Upper lobe of left lung (tissue), 6 donors: ENCODE measurements around the gene IMMP2L. TPM values are rescaled to one million over a fixed set of nuclear protein-coding genes. Genes with fewer than 3 reads are reported as not detected.
"Not testable (repeated sequence)": the region's sequence is repeated elsewhere in the genome, so short reads cannot be mapped to it uniquely, and the experiment has no call there.

Experiments used
- ATAC-seq, 2 donors: fragments of 200-7000 bp; cut with Tn5 transposase; one replicate each; pipeline ENCODE4 v1.9.1; 2022; ENCODE audit warnings: mild to moderate bottlenecking in 2 of 2, moderate library complexity in 2 of 2; ENCODE audit not compliant: low FRiP score in 2 of 2
- DNase-seq, 2 donors: peaks; one replicate each; pipeline ENCODE4 v3.0.0-alpha.2; 2019 to 2020
- H3K27ac ChIP-seq, 4 donors: fragments of 200-600 bp; sonication (generic); one replicate each; pipeline ENCODE4 v1.5.1; 2016 to 2019
- H3K27me3 ChIP-seq, 4 donors: fragments of 200-600 bp; sonication (generic); one replicate each; pipeline ENCODE4 v1.5.1; 2017 to 2019
- H3K36me3 ChIP-seq, 4 donors: fragments of 200-600 bp; sonication (generic); one replicate each; pipeline ENCODE4 v1.5.1; 2016 to 2019
- H3K4me1 ChIP-seq, 4 donors: fragments of 200-600 bp; sonication (generic); one replicate each; pipeline ENCODE4 v1.5.1; 2018 to 2019
- H3K4me3 ChIP-seq, 4 donors: fragments of 200-600 bp; sonication (generic); one replicate each; pipeline ENCODE4 v1.5.1; 2017 to 2019; ENCODE audit warnings: mild to moderate bottlenecking in 2 of 4, moderate library complexity in 1 of 4
- H3K9me3 ChIP-seq, 4 donors: fragments of 200-600 bp; sonication (generic); one replicate each; pipeline ENCODE4 v1.5.1; 2018 to 2019
- CTCF ChIP-seq, 6 experiments: fragments of 450-650 bp in 4 of 6; fragments of 200-600 bp in 2 of 6; sonication (generic) in 2 of 6; IDR thresholded peaks; one replicate each; pipeline ENCODE4 v1.5.1; 2016 to 2019; ENCODE audit warnings: antibody characterized with exemption in 6 of 6
- EP300 ChIP-seq, 4 donors: sonication (generic); formaldehyde crosslinking; IDR thresholded peaks; one replicate each; pipeline ENCODE4 v1.5.1; 2017; ENCODE audit warnings: antibody characterized with exemption in 4 of 4, control low read depth in 2 of 4
- POLR2A ChIP-seq, 4 donors: fragments of 450-650 bp; IDR thresholded peaks; one replicate each; pipeline ENCODE4 v1.5.1; 2016 to 2017; ENCODE audit warnings: antibody characterized with exemption in 4 of 4, mild to moderate bottlenecking in 2 of 4
- POLR2AphosphoS5 ChIP-seq, 2 donors: sonication (generic); formaldehyde crosslinking; IDR thresholded peaks; one replicate each; pipeline ENCODE4 v1.5.1; 2017; ENCODE audit warnings: antibody characterized with exemption in 2 of 2
- WGBS, 2 donors: methylation state at CpG; one replicate each; pipeline ENCODE4 v1.1.5; 2017 to 2018; 5-methylcytosine and 5-hydroxymethylcytosine counted together
- total RNA-seq, 6 donors: library from RNA; depleted of rRNA in 4 of 6; stranded (reverse); fragments of >200 nt in 4 of 6; gene quantifications; one replicate each; pipeline versions ENCODE4 v1.1.0 to v1.2.1, GENCODE V29; 2016 to 2021
- donor health status: DM: no; HTN: no; CAD: no; lungs with moderate emphysema.
- donor health status: DM: no; HTN: yes; CAD: no; lungs with severe emphysema.

The IMMP2L gene
- total RNA-seq, 6 donors from 2014 or later, result 7.1 to 17.5 (median 11.3) TPM

GRCh38 chr7:111272092-111272491 lies 290.2 kb downstream of the IMMP2L start:
- no peaks in the 10 kb centered on the region for H3K4me1 ChIP-seq
- H3K27me3 ChIP-seq, result no peaks in the 10 kb centered on the region
- no peaks in the 10 kb centered on the region for H3K36me3 ChIP-seq
- TF ChIP-seq POLR2A (IDR thresholded peaks at IDR 0.05), result no peak
- DNase-seq (no peak), ATAC-seq (no peak)
- H3K27ac ChIP-seq, result no peak overlapping the region
- no peaks in the 10 kb centered on the region for H3K9me3 ChIP-seq
- no peak overlapping the region for H3K4me3 ChIP-seq

GRCh38 chr7:111270794-111271193 lies 291.5 kb downstream of the IMMP2L start:
- not testable (repeated sequence) for ATAC-seq, H3K36me3 ChIP-seq, H3K4me1 ChIP-seq, H3K9me3 ChIP-seq, H3K27me3 ChIP-seq, DNase-seq, H3K4me3 ChIP-seq, H3K27ac ChIP-seq
- 48 to 92% methylated on average over 2 of the region's 2 CpGs for WGBS, 2 donors

GRCh38 chr7:111268941-111269340 lies 293.4 kb downstream of the IMMP2L start:
- TF ChIP-seq EP300 (IDR thresholded peaks at IDR 0.05) (no peak), POLR2A (IDR thresholded peaks at IDR 0.05) (no peak), CTCF (IDR thresholded peaks at IDR 0.05) (no peak), POLR2AphosphoS5 (IDR thresholded peaks at IDR 0.05) (no peak)
- no peaks in the 10 kb centered on the region for H3K36me3 ChIP-seq
- H3K4me1 ChIP-seq, result peaks cover 0 to 19% (median 7%) of the 10 kb centered on the region in 4 donors
- WGBS, 2 donors, result 89 to 91% methylated on average over 1 of the region's 1 CpG
- no peaks in the 10 kb centered on the region for H3K27me3 ChIP-seq
- no peak for ATAC-seq
- H3K4me3 ChIP-seq, result no peak overlapping the region
- no peaks in the 10 kb centered on the region for H3K9me3 ChIP-seq
- DNase-seq, result no peak
- H3K27ac ChIP-seq, result no peak overlapping the region

GRCh38 chr7:111266613-111267012 lies 295.7 kb downstream of the IMMP2L start:
- Histone ChIP-seq H3K36me3 (no peaks in the 10 kb centered on the region), H3K9me3 (no peaks in the 10 kb centered on the region), H3K27me3 (no peaks in the 10 kb centered on the region), H3K4me1 (peaks cover 0 to 19% (median 7%) of the 10 kb centered on the region in 4 donors), H3K4me3 (no peak overlapping the region), H3K27ac (peak overlapping the region; percentile 52 to 64 (median 54))
- no peak for TF ChIP-seq POLR2A (IDR thresholded peaks at IDR 0.05)
- peak in 1 of 2 donors; percentile 39 for TF ChIP-seq POLR2AphosphoS5 (IDR thresholded peaks at IDR 0.05)
- TF ChIP-seq EP300 (IDR thresholded peaks at IDR 0.05), result peak in 1 of 4 donors; percentile 16
- TF ChIP-seq CTCF (IDR thresholded peaks at IDR 0.05), result no peak
- peak in 1 of 2 donors; percentile 22 for DNase-seq
- 52 to 61% methylated on average over 2 of the region's 2 CpGs for WGBS, 2 donors
- ATAC-seq, result peak in 1 of 2 donors; percentile 42

GRCh38 chr7:111265394-111265793 lies 296.9 kb downstream of the IMMP2L start:
- Histone ChIP-seq H3K4me1 (peaks cover 0 to 19% (median 7%) of the 10 kb centered on the region in 4 donors), H3K4me3 (no peak overlapping the region), H3K27ac (peak overlapping the region in 2 of 4 donors; percentile 54 to 64), H3K9me3 (no peaks in the 10 kb centered on the region), H3K27me3 (no peaks in the 10 kb centered on the region), H3K36me3 (no peaks in the 10 kb centered on the region)
- ATAC-seq, result no peak
- TF ChIP-seq CTCF (IDR thresholded peaks at IDR 0.05), result no peak
- no peak for TF ChIP-seq POLR2A (IDR thresholded peaks at IDR 0.05)
- TF ChIP-seq EP300 (IDR thresholded peaks at IDR 0.05), result no peak
- TF ChIP-seq POLR2AphosphoS5 (IDR thresholded peaks at IDR 0.05), result no peak
- DNase-seq, result no peak

GRCh38 chr7:111264981-111265380 lies 297.3 kb downstream of the IMMP2L start:
- no peak for TF ChIP-seq POLR2AphosphoS5 (IDR thresholded peaks at IDR 0.05)
- TF ChIP-seq CTCF (IDR thresholded peaks at IDR 0.05), result no peak
- TF ChIP-seq EP300 (IDR thresholded peaks at IDR 0.05), result no peak
- no peak for TF ChIP-seq POLR2A (IDR thresholded peaks at IDR 0.05)
- ATAC-seq, result no peak
- 87 to 88% methylated on average over 1 of the region's 1 CpG for WGBS, 2 donors
- Histone ChIP-seq H3K36me3 (no peaks in the 10 kb centered on the region), H3K27me3 (no peaks in the 10 kb centered on the region), H3K4me1 (peaks cover 0 to 19% (median 7%) of the 10 kb centered on the region in 4 donors), H3K4me3 (no peak overlapping the region), H3K27ac (no peak overlapping the region), H3K9me3 (no peaks in the 10 kb centered on the region)
- no peak for DNase-seq
